T-helper 22 cell (primary cell): ENCODE measurements around the gene HPCAL4.

ENCODE experiments used
- DNase-seq: peaks from one replicate; pipeline ENCODE4 v3.0.0-alpha.2; 2020; ENCODE audit warnings: low read depth

The HPCAL4 gene

DNA sequence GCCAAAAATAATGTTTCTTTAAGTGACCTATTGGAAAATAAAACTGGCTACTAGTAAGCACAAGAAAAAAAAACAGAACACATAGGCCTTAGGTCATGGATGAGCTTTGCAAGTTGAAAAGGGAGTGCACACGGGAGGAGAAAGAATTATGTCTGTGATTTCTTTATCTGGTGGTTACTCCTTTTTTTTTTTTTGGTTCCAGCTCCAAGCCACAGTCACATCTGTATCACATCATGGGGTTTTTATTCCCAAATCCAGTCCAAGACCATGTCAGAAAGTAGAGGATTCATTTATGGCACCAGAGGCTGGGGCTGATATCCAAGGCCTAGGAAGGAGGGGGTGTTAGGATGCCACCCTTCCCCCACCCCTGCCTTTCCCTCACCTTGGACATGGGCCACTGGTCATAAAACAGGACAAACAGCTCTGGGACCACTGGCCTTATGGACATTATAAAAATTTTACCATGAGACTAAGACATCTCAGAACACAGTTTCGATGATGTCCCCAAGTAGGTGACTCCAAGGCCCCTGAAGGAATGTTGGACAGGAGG is 41.5 kb downstream of the HPCAL4 start:
- DNase-seq = no peak

- no peak for DNase-seq
Observed at GRCh38 chr1:39648496-39648895, 42.7 kb downstream of the HPCAL4 start.

GRCh38 chr1:39647247-39647646 is 44.0 kb downstream of the HPCAL4 start:
- DNase-seq = no peak

DNA sequence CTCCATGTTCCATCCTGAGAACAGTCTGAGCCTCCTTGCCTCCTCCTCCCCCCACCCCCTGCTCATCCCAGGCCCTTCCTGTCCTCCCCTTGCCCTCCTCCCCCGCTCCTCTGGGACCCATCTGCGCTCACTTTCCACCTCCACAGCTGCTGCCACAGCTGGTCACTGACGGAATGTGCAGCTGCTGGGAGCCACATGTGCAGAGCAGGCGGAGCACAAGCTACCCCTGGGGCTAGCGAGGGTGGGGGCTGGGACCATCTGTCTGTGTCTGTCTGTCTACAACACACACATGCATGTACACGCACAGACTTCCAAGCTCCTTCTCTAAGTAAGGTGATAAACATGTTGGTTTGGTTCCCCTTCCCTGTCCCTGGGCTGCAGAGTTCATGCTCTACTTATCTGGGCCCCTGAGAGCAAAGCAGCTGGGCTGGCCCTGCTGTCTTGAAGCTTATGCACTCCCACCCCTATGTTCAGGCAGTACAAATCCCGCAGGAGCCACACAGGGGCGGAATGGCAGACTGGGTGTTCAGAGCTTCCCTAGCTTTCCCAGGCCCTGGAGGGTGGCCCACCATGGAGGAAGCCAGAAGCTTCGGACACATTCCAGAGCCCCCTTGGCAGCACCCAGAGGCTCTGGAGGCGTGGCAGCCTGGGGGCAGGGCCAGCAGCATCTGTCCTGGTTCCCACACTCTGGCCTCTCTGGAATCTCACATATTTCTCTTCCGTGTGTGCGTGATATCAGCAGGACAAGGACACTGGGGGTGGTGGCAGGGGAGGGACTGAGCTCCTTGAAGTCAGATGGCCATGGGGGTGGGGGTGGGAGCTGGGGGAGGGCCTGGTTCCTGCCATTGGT is 44.8 kb downstream of the HPCAL4 start:
- no peak for DNase-seq

GRCh38 chr1:39645411-39646043 is 45.7 kb downstream of the HPCAL4 start:
- no peak for DNase-seq

DNA sequence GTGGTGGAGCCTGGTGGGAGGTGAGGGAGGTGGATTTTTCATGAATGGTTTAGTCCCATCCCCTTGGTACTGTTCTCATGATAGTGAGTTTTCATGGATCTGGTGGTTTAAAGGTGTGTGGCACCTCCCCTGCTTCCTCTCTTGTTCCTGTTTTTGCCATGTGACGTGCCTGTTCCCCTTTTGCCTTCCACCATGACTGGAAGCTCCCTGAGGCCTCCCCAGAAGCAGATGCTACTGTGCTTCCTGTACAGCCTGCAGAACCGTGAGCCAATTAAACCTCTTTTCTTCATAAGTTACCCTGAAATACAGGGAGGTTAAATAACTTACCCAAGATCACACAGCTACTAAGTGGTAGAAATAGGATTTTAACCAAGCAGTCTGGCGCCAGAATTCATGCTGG is 47.5 kb downstream of the HPCAL4 start:
- DNase-seq = no peak

DNA sequence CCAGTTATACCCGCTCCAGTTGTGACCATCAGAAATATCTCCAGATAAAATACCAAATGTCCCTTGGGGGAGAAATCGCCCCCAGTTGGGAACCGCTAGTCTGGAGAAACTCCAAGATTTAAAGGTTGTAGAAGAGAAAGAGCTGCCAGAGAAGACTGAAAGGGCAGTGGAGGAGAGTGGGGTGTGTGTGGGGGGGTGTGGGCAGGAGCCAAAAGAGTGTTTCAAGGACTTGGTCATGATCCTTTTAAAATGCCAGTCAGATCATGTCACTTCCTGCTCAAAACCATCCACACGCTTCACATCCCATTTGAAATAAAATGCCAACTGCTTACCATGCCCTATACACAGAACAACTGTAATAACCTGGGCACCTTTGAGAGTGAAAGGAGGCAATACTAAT is 48.4 kb downstream of the HPCAL4 start:
- DNase-seq = no peak

DNA sequence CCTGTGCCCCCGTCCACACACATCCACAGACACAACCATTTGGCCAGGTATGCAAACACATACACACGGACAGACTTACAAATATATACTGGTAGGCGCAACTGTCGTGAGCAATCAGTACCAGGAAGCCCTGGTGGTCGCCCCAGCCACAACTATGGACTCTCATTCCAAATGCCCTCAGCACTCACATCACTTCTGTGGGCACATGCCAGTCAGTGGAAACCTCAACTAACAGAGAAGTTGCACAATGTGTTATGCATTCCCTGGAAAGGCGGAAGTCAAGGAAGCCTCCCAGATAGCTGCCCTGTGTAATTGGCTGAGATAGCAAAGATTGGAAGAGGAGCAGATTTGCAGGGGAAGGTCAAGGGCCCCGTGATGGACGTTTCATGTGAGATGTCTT is 50.4 kb downstream of the HPCAL4 start:
- no peak for DNase-seq

DNA sequence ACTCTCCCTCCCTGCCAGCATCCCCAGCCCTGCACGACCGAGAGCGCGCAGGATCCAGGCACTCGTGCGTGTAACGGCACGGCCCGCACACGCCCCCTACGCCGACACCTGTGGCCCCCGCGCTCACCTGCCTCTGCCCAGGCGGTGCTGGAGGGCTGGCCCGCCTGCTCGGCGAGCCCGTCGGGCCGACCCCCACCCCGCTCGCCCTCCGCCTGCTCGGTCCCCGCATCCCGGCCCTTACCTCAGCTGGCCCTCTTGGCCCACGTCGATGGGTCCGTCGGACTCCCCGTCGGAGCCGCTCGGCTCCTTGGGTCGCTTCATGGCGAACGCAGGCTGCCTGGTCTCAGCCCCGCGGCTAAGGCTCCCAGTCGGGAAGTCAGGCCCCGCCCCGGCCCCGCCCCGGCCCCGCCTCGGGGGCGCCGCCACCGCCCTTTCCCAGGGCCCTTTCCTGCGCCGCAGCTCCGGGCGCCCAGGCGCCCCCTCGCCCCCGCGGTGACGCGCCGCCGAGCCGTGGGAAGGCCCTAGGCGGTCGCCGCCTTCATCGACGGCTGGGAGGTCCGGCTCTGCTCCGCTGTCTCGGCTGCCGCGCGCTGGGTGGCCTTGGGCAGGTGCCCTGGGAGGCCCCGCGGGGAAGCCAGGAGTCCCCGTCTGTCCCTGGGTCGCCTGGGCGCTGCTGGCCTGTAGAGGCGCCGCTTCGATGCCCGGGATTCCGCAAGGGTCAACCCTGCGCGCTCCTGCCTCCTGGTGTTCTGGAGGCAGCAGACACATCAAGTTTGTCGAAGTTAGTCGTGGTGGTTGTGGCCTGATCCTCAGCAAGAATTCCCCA is 51.7 kb downstream of the HPCAL4 start, which contains the start of gene HEYL:
Gene HEYL (minus strand): TSS at position 339 of the 826 bp plus-strand sequence. CDS start 18 bp downstream, at position 321.
- peak; percentile 40 for DNase-seq

GRCh38 chr1:39638965-39639304 is 52.3 kb downstream of the HPCAL4 start:
- no peak for DNase-seq

GRCh38 chr1:39637361-39637760 is 53.9 kb downstream of the HPCAL4 start:
- no peak for DNase-seq

DNA sequence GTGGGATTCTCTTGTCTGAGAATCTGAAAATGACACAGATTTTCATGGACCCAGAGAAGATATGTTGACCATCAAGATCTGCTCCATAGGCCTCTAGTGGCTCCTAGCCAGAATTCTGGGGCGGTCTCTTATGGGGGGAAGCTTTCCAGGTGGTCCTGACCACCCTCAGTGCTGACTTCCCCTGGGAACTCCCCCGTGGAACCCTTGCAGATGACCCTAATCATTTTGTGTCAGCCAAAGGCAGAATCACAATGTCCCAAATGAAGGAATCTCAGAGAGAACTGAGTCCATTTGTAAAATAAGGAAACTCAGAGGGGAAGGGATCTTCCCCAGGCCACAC is 55.4 kb downstream of the HPCAL4 start:
- DNase-seq = no peak

GRCh38 chr1:39635205-39635870 is 55.9 kb downstream of the HPCAL4 start:
- no peak for DNase-seq

GRCh38 chr1:39633422-39633821 is 57.8 kb downstream of the HPCAL4 start:
- DNase-seq = no peak

GRCh38 chr1:39632682-39633417 is 58.4 kb downstream of the HPCAL4 start:
- DNase-seq = no peak

DNA sequence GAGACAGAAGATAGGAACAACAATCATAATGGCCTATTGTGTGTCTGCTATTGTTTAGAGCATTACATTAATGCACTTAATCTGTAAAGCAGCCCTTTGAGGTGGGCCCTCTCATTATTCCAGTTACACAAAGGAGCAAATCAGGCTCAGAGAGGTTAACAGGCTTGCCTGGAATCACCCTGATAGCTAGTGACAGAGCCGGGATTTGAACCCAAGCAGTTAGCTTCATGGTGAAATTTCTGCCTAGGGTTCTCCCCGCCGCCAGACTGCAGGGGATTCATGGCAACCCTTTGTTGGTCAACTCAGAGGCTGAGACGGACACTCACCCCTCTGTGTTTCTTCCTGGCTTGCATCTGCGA is 58.9 kb downstream of the HPCAL4 start:
- no peak for DNase-seq

- no peak for DNase-seq
Observed at GRCh38 chr1:39631361-39632322, 59.6 kb downstream of the HPCAL4 start.

- no peak for DNase-seq
Observed at GRCh38 chr1:39628807-39629350, 62.4 kb downstream of the HPCAL4 start.
